AG04450 (cell line): ENCODE measurements around the gene SHANK2. TPM values are rescaled to one million over a fixed set of nuclear protein-coding genes. Genes with fewer than 3 reads are reported as not detected.

Source experiments
- CTCF ChIA-PET: fragments of 300-600, 350-600 bp; formaldehyde crosslinking; extraction: SDS; loops from one replicate; lab custom pipeline; 2022; ENCODE audit warnings: antibody characterized with exemption, inconsistent platforms; lab: Charles Lee
- POLR2A ChIA-PET: fragments of 350-600 bp; formaldehyde crosslinking; extraction: SDS; loops from one replicate; lab custom pipeline; 2021; ENCODE audit warnings: antibody characterized with exemption, inconsistent platforms; lab: Yijun Ruan, JAX
- DNase-seq: peaks from one replicate; pipeline ENCODE4 v3.0.0-alpha.2; 2011; ENCODE audit warnings: low read depth, low spot score
- H3K27ac ChIP-seq: one replicate; pipeline ENCODE4 v1.5.1; 2012; ENCODE audit warnings: low read depth, low read length, control low read depth
- H3K27me3 ChIP-seq: one replicate; pipeline ENCODE4 v1.6.0; 2012; ENCODE audit warnings: low read length; ENCODE audit not compliant: control insufficient read depth, insufficient read depth
- H3K4me3 ChIP-seq: 2 replicates; pipeline ENCODE4 v1.5.1; 2011; ENCODE audit warnings: mild to moderate bottlenecking, low read depth, low read length, control low read depth
- H3K9me3 ChIP-seq: 2 replicates; pipeline ENCODE4 v1.5.1; 2012; ENCODE audit warnings: low read length; ENCODE audit not compliant: control insufficient read depth, insufficient read depth
- CTCF ChIP-seq: IDR thresholded peaks from 2 replicates; pipeline ENCODE4 v1.5.1; 2011; ENCODE audit warnings: low read depth, low read length, control low read depth, inconsistent platforms
- polyA plus RNA-seq: library from polyadenylated mRNA; depleted of rRNA; stranded (reverse); fragments of >200 nt; gene quantifications from 2 replicates; pipeline ENCODE4 v1.2.3, GENCODE V29; 2011

The SHANK2 gene
- polyA plus RNA-seq, 1 experiment: 0.72 TPM

GRCh38 chr11:71286701-71287643 is 34.6 kb upstream of the SHANK2 start:
- Histone ChIP-seq H3K4me3 (peak overlapping the region; percentile 10), H3K9me3 (peaks cover 12% of the 10 kb centered on the region), H3K27ac (peak overlapping the region; percentile 68), H3K27me3 (peaks cover 8% of the 10 kb centered on the region)
- POLR2A ChIA-PET: interaction anchor here (0.9 to 1.8 kb wide), 3 partner anchors 12 to 52 kb away, joined by 5 to 23 read pairs (median 5); no protein-coding TSS in a partner anchor
- CTCF ChIA-PET: interaction anchor here (1.2 kb wide), 1 partner anchor 12 kb away, joined by 4 read pairs; no protein-coding TSS in a partner anchor
- DNase-seq: peak; percentile 76
- no peak for TF ChIP-seq CTCF

GRCh38 chr11:71285111-71285510 is 32.7 kb upstream of the SHANK2 start:
- Histone ChIP-seq H3K4me3 (no peak overlapping the region), H3K27me3 (peaks cover 12% of the 10 kb centered on the region), H3K9me3 (peaks cover 12% of the 10 kb centered on the region), H3K27ac (no peak overlapping the region)
- TF ChIP-seq CTCF: no peak
- POLR2A ChIA-PET: no interaction called here
- no peak for DNase-seq
- CTCF ChIA-PET: no interaction called here

- no peak overlapping the region for H3K4me3 ChIP-seq
- POLR2A ChIA-PET: no interaction called here
- no peak for TF ChIP-seq CTCF
- no peak for DNase-seq
- H3K27me3 ChIP-seq: peaks cover 14% of the 10 kb centered on the region
- H3K9me3 ChIP-seq: peaks cover 12% of the 10 kb centered on the region
- CTCF ChIA-PET: no interaction called here
- no peak overlapping the region for H3K27ac ChIP-seq
Observed at GRCh38 chr11:71284525-71285092, 32.2 kb upstream of the SHANK2 start.

GRCh38 chr11:71283971-71284441 is 31.6 kb upstream of the SHANK2 start:
- no peak for TF ChIP-seq CTCF
- POLR2A ChIA-PET: no interaction called here

More at GRCh38 chr11:71283971-71284441, 31.6 kb upstream of the SHANK2 start:
- no peak for DNase-seq
- Histone ChIP-seq H3K27me3 (peaks cover 14% of the 10 kb centered on the region), H3K27ac (no peak overlapping the region), H3K9me3 (peaks cover 12% of the 10 kb centered on the region), H3K4me3 (no peak overlapping the region)
- CTCF ChIA-PET: no interaction called here
